22Rv1 (cell line): ENCODE measurements around the gene NAA25.

ENCODE experiments used
- CTCF ChIP-seq: fragments of 450-650 bp; IDR thresholded peaks from 2 replicates; pipeline ENCODE4 v1.5.1; 2017; ENCODE audit warnings: mild to moderate bottlenecking
- ZFX ChIP-seq: fragments of 450-650 bp; IDR thresholded peaks from 2 replicates; pipeline ENCODE4 v1.6.1; 2017; ENCODE audit warnings: antibody characterized with exemption, borderline replicate concordance

DNA sequence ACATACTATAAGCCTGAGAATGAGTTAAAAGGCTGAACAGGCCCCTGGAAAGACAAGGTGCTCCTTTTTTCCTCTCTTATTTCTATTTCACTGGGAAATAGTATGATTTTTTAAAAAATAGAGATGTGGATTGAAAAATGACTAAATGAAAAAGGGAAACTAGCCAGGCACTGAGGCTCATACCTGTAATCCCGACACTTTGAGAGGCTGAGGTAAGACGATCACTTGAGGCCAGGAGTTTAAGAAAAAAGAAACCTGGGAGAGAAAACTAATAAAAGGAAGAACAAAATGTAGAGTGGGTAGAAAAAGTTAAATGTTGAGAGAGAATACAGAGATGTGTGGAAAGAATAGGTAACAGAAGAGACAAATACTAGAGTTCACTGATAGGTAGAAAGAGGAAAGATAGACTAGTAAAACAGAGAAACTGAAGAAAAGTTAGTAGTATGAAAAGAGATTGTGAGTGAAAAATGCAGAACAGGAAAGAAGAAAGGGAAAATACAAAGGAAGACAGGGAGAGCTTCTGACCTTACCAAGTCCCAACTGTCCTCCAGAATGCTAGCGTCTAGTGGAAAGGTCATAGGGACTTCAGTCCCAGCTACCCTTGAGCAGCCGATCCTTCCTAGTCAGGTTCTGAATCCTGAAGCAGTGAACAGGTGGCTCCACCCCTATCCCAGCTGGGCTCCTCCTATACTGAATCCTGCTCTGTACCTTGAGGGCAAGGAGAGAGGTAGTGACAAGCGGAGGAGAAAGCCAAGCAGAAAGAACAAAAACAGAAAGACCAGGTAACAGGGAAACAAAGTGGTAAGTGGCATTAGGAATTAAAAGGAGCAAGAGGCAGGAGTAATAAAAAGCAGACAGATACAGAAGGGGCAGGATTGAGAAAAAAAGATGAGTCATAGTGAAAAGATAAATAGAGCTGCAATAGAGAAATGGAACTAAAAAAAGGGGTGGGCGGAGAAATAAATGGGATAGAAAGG, 102.9 kb downstream of the NAA25 start:
- TF ChIP-seq CTCF (no peak), ZFX (no peak)
